Trophoblast cell (in vitro differentiated cells and primary cell): ENCODE data around the gene DUS2.
A peak's percentile ranks its signal among the peaks of the same experiment; 100 is the strongest.

Source experiments
- DNase-seq, 2 donors: peaks; one replicate each; pipeline ENCODE4 v3.0.0-alpha.2; 2016
- H2AFZ ChIP-seq: 2 replicates; pipeline ENCODE4 v1.6.1; 2013; ENCODE audit warnings: low read length, moderate library complexity, mild to moderate bottlenecking; ENCODE audit not compliant: insufficient read depth, poor library complexity
- H2AK5ac ChIP-seq: 2 replicates; pipeline ENCODE4 v1.6.1; 2013; ENCODE audit warnings: mild to moderate bottlenecking, low read length
- H2BK120ac ChIP-seq: 2 replicates; pipeline ENCODE4 v1.6.1; 2013; ENCODE audit warnings: low read length, mild to moderate bottlenecking, moderate library complexity; ENCODE audit not compliant: insufficient read depth, poor library complexity
- H2BK12ac ChIP-seq: 2 replicates; pipeline ENCODE4 v1.6.1; 2013; ENCODE audit warnings: mild to moderate bottlenecking, low read length, moderate library complexity
- H2BK5ac ChIP-seq: 2 replicates; pipeline ENCODE4 v1.6.1; 2013; ENCODE audit warnings: low read length, low read depth, moderate library complexity, mild to moderate bottlenecking; ENCODE audit not compliant: poor library complexity
- H3K14ac ChIP-seq: 2 replicates; pipeline ENCODE4 v1.6.1; 2013; ENCODE audit warnings: mild to moderate bottlenecking, low read length
- H3K18ac ChIP-seq: 2 replicates; pipeline ENCODE4 v1.6.1; 2013; ENCODE audit warnings: mild to moderate bottlenecking, low read length
- H3K23ac ChIP-seq: 2 replicates; pipeline ENCODE4 v1.6.1; 2013; ENCODE audit warnings: low read length
- H3K27ac ChIP-seq: 2 replicates; pipeline ENCODE4 v1.5.1; 2013; ENCODE audit warnings: low read depth, mild to moderate bottlenecking, inconsistent platforms, low read length, moderate library complexity
- H3K27me3 ChIP-seq: 2 replicates; pipeline ENCODE4 v1.6.1; 2013; ENCODE audit warnings: inconsistent platforms, mild to moderate bottlenecking, low read length, moderate library complexity; ENCODE audit not compliant: insufficient read depth
- H3K36me3 ChIP-seq, 2 experiments: 1 replicate in 1 of 2; 2 replicates in 1 of 2; pipeline ENCODE4 v1.6.1; 2013; ENCODE audit warnings: low read length in 2 of 2, mild to moderate bottlenecking in 2 of 2, moderate library complexity in 1 of 2; ENCODE audit not compliant: insufficient read depth in 2 of 2, control insufficient read depth in 1 of 2
- H3K4ac ChIP-seq: 2 replicates; pipeline ENCODE4 v1.6.1; 2013; ENCODE audit warnings: low read depth, mild to moderate bottlenecking, low read length, moderate library complexity
- H3K4me1 ChIP-seq, 2 experiments: 1 replicate in 1 of 2; 2 replicates in 1 of 2; pipeline ENCODE4 v1.6.1; 2013; ENCODE audit warnings: low read length in 2 of 2, mild to moderate bottlenecking in 2 of 2, moderate library complexity in 1 of 2; ENCODE audit not compliant: insufficient read depth in 2 of 2, control insufficient read depth in 1 of 2
- H3K4me2 ChIP-seq: 2 replicates; pipeline ENCODE4 v1.6.1; 2013; ENCODE audit warnings: inconsistent platforms, mild to moderate bottlenecking, low read length, moderate library complexity
- H3K4me3 ChIP-seq: 2 replicates; pipeline ENCODE4 v1.5.1; 2013; ENCODE audit warnings: mild to moderate bottlenecking, low read depth, low read length, inconsistent platforms
- H3K79me1 ChIP-seq: one replicate; pipeline ENCODE4 v1.6.1; 2013; ENCODE audit warnings: low read length
- H3K79me2 ChIP-seq: 2 replicates; pipeline ENCODE4 v1.6.1; 2013; ENCODE audit warnings: low read length, mild to moderate bottlenecking; ENCODE audit not compliant: control insufficient read depth, insufficient read depth, poor library complexity
- H3K9ac ChIP-seq: 2 replicates; pipeline ENCODE4 v1.6.1; 2013; ENCODE audit warnings: mild to moderate bottlenecking, low read length
- H3K9me3 ChIP-seq: 2 replicates; pipeline ENCODE4 v1.6.1; 2013; ENCODE audit warnings: low read depth, mild to moderate bottlenecking, control low read depth, inconsistent platforms, low read length; ENCODE audit not compliant: insufficient read depth
- H4K12ac ChIP-seq: 2 replicates; pipeline ENCODE4 v1.6.1; 2013; ENCODE audit warnings: low read depth, mild to moderate bottlenecking, low read length, moderate library complexity
- H4K8ac ChIP-seq: 2 replicates; pipeline ENCODE4 v1.6.1; 2013; ENCODE audit warnings: low read depth, mild to moderate bottlenecking, low read length, moderate library complexity
- H4K91ac ChIP-seq: one replicate; pipeline ENCODE4 v1.6.1; 2013; ENCODE audit warnings: low read depth, mild to moderate bottlenecking, low read length, moderate library complexity
- WGBS: extraction: QIAGEN DNeasy Blood & Tissue Kit; methylation state at CpG from one replicate; pipeline ENCODE4 v1.1.7; 2013; ENCODE audit warnings: missing lambda C conversion rate; ENCODE audit not compliant: insufficient read length, insufficient coverage; ENCODE audit errors: extremely low coverage; 5-methylcytosine and 5-hydroxymethylcytosine counted together

The DUS2 gene

DNA sequence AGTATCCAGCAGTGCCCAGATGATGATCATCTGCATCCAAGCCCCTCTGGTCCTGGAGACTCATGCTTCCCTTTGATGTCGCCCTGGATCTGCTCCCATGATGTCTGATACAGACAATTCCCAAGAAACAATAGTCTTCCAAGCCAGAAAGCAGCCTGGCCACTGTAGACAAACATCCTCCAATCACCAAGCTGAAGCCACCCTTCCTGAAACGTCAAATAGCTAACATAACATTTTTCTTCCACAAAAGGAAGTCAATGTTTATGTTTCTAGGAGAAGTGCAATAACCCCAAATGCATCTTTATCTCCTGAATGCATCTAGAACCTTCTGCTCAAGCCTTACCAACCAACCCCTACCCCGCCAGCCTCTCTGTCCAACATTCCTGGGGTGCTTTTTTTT lies 22.6 kb upstream of the DUS2 start:
- no peak for DNase-seq
- Histone ChIP-seq H3K4ac (no peak overlapping the region), H3K18ac (no peak overlapping the region), H3K4me2 (no peak overlapping the region), H3K79me2 (no peaks in the 10 kb centered on the region), H3K36me3 (no peaks in the 10 kb centered on the region), H3K4me3 (no peak overlapping the region), H3K4me1 (peaks cover 2 to 7% of the 10 kb centered on the region in 2 experiments), H4K91ac (no peak overlapping the region), H2AFZ (no peak overlapping the region), H3K23ac (no peak overlapping the region), H4K8ac (no peak overlapping the region), H3K79me1 (peaks cover 6% of the 10 kb centered on the region), H3K27me3 (no peaks in the 10 kb centered on the region), H3K9me3 (no peaks in the 10 kb centered on the region), H2BK120ac (no peak overlapping the region), H3K14ac (no peak overlapping the region), H3K9ac (no peak overlapping the region), H3K27ac (no peak overlapping the region), H2BK5ac (no peak overlapping the region), H2BK12ac (no peak overlapping the region), H2AK5ac (no peak overlapping the region), H4K12ac (no peak overlapping the region)
- WGBS = no CpG with 5 or more reads among the region's 3 CpGs

DNA sequence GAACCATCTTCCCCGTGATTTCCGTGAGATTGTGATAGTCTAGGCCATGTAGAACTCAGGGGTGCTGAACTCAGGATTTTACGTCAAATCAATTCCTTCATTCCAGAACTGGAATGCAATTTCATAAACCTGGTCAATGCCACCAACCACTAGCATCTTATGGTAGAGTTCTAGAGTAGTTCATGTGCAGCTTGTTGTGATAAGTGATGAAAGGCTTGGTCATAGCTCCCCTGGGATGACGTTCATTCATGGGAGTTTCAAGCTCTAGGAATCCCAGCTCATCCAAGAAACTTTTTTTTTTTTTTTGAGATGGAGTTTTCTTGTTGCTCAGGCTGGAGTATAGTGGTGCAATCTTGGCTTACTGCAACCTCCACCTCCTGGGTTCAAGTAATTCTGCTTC lies 20.1 kb upstream of the DUS2 start:
- no peak overlapping the region for H2AFZ ChIP-seq
- H3K4ac ChIP-seq = no peak overlapping the region
- H3K23ac ChIP-seq = no peak overlapping the region
- H2BK12ac ChIP-seq = no peak overlapping the region
- no peak overlapping the region for H2BK5ac ChIP-seq
- no peaks in the 10 kb centered on the region for H3K27me3 ChIP-seq
- WGBS = no CpG with 5 or more reads among the region's 4 CpGs
- H3K4me1 ChIP-seq = peaks cover 6 to 14% of the 10 kb centered on the region in 2 experiments
- H2BK120ac ChIP-seq = no peak overlapping the region
- no peak overlapping the region for H4K12ac ChIP-seq
- peaks cover 8% of the 10 kb centered on the region for H3K79me1 ChIP-seq
- H3K79me2 ChIP-seq = no peaks in the 10 kb centered on the region
- H4K8ac ChIP-seq = no peak overlapping the region
- H3K9ac ChIP-seq = no peak overlapping the region
- no peak overlapping the region for H4K91ac ChIP-seq
- no peak overlapping the region for H3K27ac ChIP-seq
- no peak overlapping the region for H3K4me2 ChIP-seq
- H3K4me3 ChIP-seq = no peak overlapping the region
- no peak overlapping the region for H3K18ac ChIP-seq
- H3K14ac ChIP-seq = no peak overlapping the region
- no peaks in the 10 kb centered on the region for H3K36me3 ChIP-seq
- DNase-seq = peak in 1 of 2 donors; percentile 54
- H2AK5ac ChIP-seq = no peak overlapping the region
- no peaks in the 10 kb centered on the region for H3K9me3 ChIP-seq

DNA sequence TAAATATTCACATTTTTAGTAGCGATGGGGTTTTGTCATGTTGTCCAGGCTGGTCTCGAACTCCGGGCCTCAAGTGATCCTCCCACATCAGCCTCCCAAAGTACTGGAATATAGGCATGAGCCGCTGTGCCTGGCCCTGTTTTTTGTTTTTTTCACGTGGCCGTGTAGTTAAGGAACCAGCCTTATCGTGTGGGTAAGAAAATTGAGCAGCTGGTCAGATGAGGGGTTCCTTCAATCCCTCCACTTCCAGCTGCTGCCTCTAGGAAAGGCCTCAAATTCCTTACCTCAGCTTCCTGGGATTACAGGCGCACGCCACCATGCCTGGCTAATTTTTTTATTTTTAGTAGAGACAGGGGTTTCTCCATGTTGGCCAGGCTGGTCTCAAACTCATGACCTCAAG lies 17.9 kb upstream of the DUS2 start:
- Histone ChIP-seq H2BK12ac (peak overlapping the region; percentile 51), H3K14ac (peak overlapping the region; percentile 19), H3K27me3 (no peaks in the 10 kb centered on the region), H3K9me3 (no peaks in the 10 kb centered on the region), H3K36me3 (no peaks in the 10 kb centered on the region), H3K27ac (peak overlapping the region; percentile 60), H2AFZ (no peak overlapping the region), H4K12ac (no peak overlapping the region), H4K8ac (peak overlapping the region; percentile 59), H3K79me2 (no peaks in the 10 kb centered on the region), H3K4me1 (peaks cover 6 to 14% of the 10 kb centered on the region in 2 experiments), H3K4ac (peak overlapping the region; percentile 10), H2BK5ac (peak overlapping the region; percentile 44), H3K4me3 (no peak overlapping the region), H4K91ac (peak overlapping the region; percentile 88), H3K79me1 (peaks cover 8% of the 10 kb centered on the region), H2AK5ac (no peak overlapping the region), H3K9ac (no peak overlapping the region), H3K23ac (no peak overlapping the region), H3K4me2 (no peak overlapping the region), H2BK120ac (peak overlapping the region; percentile 73), H3K18ac (no peak overlapping the region)
- DNase-seq = no peak
- WGBS = no CpG with 5 or more reads among the region's 9 CpGs

DNA sequence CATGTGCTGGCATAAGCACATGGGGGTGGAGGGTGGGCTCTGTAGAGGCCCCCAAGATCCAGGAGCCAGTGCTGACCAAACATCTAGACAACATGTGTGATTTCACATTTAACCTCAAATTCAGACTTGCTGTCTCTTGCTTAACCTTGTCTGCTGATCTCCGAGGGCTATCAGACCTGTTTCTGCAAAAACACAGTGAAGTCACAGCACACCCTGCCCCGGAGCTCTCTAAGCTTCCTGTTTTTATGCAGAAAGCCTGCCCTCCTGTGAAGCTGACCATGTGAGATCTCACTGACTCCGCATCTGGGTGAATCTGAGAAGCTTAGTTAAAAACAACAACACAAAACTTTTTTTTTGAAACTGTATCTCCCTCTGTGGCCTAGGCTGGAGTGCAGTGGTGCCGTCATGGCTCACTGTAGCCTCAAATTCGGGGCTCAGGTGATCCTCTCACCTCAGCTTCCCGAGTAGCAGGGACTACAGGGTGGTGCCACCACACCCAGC lies 17.2 kb upstream of the DUS2 start:
- Histone ChIP-seq H3K36me3 (no peaks in the 10 kb centered on the region), H3K27ac (peak overlapping the region; percentile 75)
- no CpG with 5 or more reads among the region's 6 CpGs for WGBS

More for the DNA sequence above, 17.2 kb upstream of the DUS2 start:
- Histone ChIP-seq H3K9me3 (no peaks in the 10 kb centered on the region), H2AK5ac (no peak overlapping the region), H4K12ac (no peak overlapping the region), H3K23ac (no peak overlapping the region), H3K4ac (no peak overlapping the region), H4K91ac (peak overlapping the region; percentile 88), H2BK120ac (no peak overlapping the region), H3K4me1 (peaks cover 6 to 14% of the 10 kb centered on the region in 2 experiments), H2BK12ac (no peak overlapping the region), H2AFZ (peak overlapping the region; percentile 28), H3K79me1 (peaks cover 8% of the 10 kb centered on the region), H4K8ac (peak overlapping the region; percentile 64), H2BK5ac (peak overlapping the region; percentile 47), H3K4me3 (no peak overlapping the region), H3K14ac (no peak overlapping the region), H3K18ac (no peak overlapping the region), H3K9ac (no peak overlapping the region), H3K79me2 (no peaks in the 10 kb centered on the region), H3K4me2 (peak overlapping the region; percentile 15), H3K27me3 (no peaks in the 10 kb centered on the region)
- DNase-seq = peak; percentile 62 to 79
